ENCODE data around the gene FAM229B. TPM values are rescaled to one million over a fixed set of nuclear protein-coding genes. Genes with fewer than 3 reads are reported as not detected.
"Not testable (repeated sequence)": the region's sequence is repeated elsewhere in the genome, so short reads cannot be mapped to it uniquely, and the experiment has no call there.

FAM229B gene
- total RNA-seq, 2 donors from 2014 or later = 1.3 to 4.9 TPM

- Histone ChIP-seq H3K9ac (ENCODE audit: low read depth in 2 of 2, low read length in 2 of 2) (no peak overlapping the region), H3K36me3 (no peaks in the 10 kb centered on the region), H3K27me3 (no peaks in the 10 kb centered on the region), H3K4me3 (no peak overlapping the region), H3K4me1 (no peaks in the 10 kb centered on the region), H3K9me3 (no peaks in the 10 kb centered on the region), H3K27ac (no peak overlapping the region)
- TF ChIP-seq CTCF (IDR thresholded peaks at IDR 0.05) = no peak
- intact Hi-C loops (cut with DNase I) = loop anchor here (5.0 kb wide), 2 partner anchors 329 to 784 kb away; a partner anchor contains a TSS
- DNase-seq = no peak
Measured at GRCh38 chr6:112040956-112041355, 46.4 kb upstream of the FAM229B start.

- Histone ChIP-seq H3K27ac (no peak overlapping the region), H3K36me3 (no peaks in the 10 kb centered on the region), H3K27me3 (no peaks in the 10 kb centered on the region), H3K4me1 (no peaks in the 10 kb centered on the region), H3K9me3 (no peaks in the 10 kb centered on the region), H3K4me3 (no peak overlapping the region), H3K9ac (ENCODE audit: low read depth in 2 of 2, low read length in 2 of 2) (no peak overlapping the region)
- DNase-seq = no peak
- no peak for TF ChIP-seq CTCF (IDR thresholded peaks at IDR 0.05)
- intact Hi-C loops (cut with DNase I) = loop anchor here (5.0 kb wide), 2 partner anchors 329 to 784 kb away; a partner anchor contains a TSS
Measured at GRCh38 chr6:112041535-112041934, 45.9 kb upstream of the FAM229B start.

- intact Hi-C loops (cut with DNase I) = loop anchor here (5.0 kb wide), 2 partner anchors 331 to 786 kb away; a partner anchor contains a TSS
- peak; percentile 94 for DNase-seq
- no peaks in the 10 kb centered on the region for H3K36me3 ChIP-seq
Measured at GRCh38 chr6:112043032-112044007, 44.1 kb upstream of the FAM229B start.

GRCh38 chr6:112044196-112044595 lies 43.2 kb upstream of the FAM229B start:
- Histone ChIP-seq H3K4me3 (no peak overlapping the region), H3K4me1 (no peaks in the 10 kb centered on the region), H3K9ac (ENCODE audit: low read depth in 2 of 2, low read length in 2 of 2) (no peak overlapping the region), H3K27me3 (no peaks in the 10 kb centered on the region), H3K9me3 (no peaks in the 10 kb centered on the region), H3K36me3 (no peaks in the 10 kb centered on the region), H3K27ac (no peak overlapping the region)
- TF ChIP-seq CTCF (IDR thresholded peaks at IDR 0.05) = no peak
- DNase-seq = no peak
- intact Hi-C loops (cut with DNase I) = loop anchor here (5.0 kb wide), 2 partner anchors 332 to 787 kb away; a partner anchor contains a TSS

More at GRCh38 chr6:112043032-112044007, 44.1 kb upstream of the FAM229B start:
- Histone ChIP-seq H3K9me3 (no peaks in the 10 kb centered on the region), H3K4me3 (peak overlapping the region; percentile 44), H3K27ac (peak overlapping the region; percentile 66), H3K27me3 (no peaks in the 10 kb centered on the region), H3K4me1 (no peaks in the 10 kb centered on the region), H3K9ac (ENCODE audit: low read depth in 2 of 2, low read length in 2 of 2) (peak overlapping the region; percentile 61 to 67)
- peak; percentile 98 for TF ChIP-seq CTCF (IDR thresholded peaks at IDR 0.05)

- no peaks in the 10 kb centered on the region for H3K27me3 ChIP-seq
- DNase-seq = no peak
- no peak for TF ChIP-seq CTCF (IDR thresholded peaks at IDR 0.05)
- no peaks in the 10 kb centered on the region for H3K4me1 ChIP-seq
- H3K27ac ChIP-seq = no peak overlapping the region
- no peak overlapping the region for H3K9ac ChIP-seq (ENCODE audit: low read depth in 2 of 2, low read length in 2 of 2)
- no peak overlapping the region for H3K4me3 ChIP-seq
- H3K36me3 ChIP-seq = no peaks in the 10 kb centered on the region
- no peaks in the 10 kb centered on the region for H3K9me3 ChIP-seq
- intact Hi-C loops (cut with DNase I) = loop anchor here (5.0 kb wide), 2 partner anchors 333 to 788 kb away; a partner anchor contains a TSS
Measured at GRCh38 chr6:112044856-112045255, 42.5 kb upstream of the FAM229B start.

- intact Hi-C loops (cut with DNase I) = not testable (repeated sequence)
Measured at GRCh38 chr6:112047523-112047922, 39.9 kb upstream of the FAM229B start.

More at GRCh38 chr6:112047523-112047922, 39.9 kb upstream of the FAM229B start:
- H3K27ac ChIP-seq; H3K9me3 ChIP-seq; H3K4me3 ChIP-seq; H3K36me3 ChIP-seq; DNase-seq; H3K4me1 ChIP-seq; H3K9ac ChIP-seq (ENCODE audit: low read depth in 2 of 2, low read length in 2 of 2); H3K27me3 ChIP-seq: not testable (repeated sequence)

Measured in colonic mucosa (tissue), 4 donors.